Pancreas (tissue), 10 donors: ENCODE data around the gene EID1. TPM values are rescaled to one million over a fixed set of nuclear protein-coding genes. Genes with fewer than 3 reads are reported as not detected.

Experiments
- ATAC-seq, 4 donors: fragments of 200-7000 bp; cut with Tn5 transposase; one replicate each; pipeline versions ENCODE4 v1.8.0 to v1.9.1; 2020; ENCODE audit warnings: mild to moderate bottlenecking in 4 of 4, moderate library complexity in 4 of 4
- DNase-seq, 6 donors: peaks; one replicate each; pipeline ENCODE4 v3.0.0-alpha.2; 2020
- FAIRE-seq: peaks from 2 replicates; lab custom pipeline; 2012; peaks lifted over from hg19 to GRCh38; lab: Jason Lieb, UNC
- H3K27ac ChIP-seq, 4 donors: fragments of 200-600 bp; sonication (generic); 1 replicate in 3 of 4; 2 replicates in 1 of 4; pipeline versions ENCODE4 v1.5.0 to v1.8.0; 2020
- H3K27me3 ChIP-seq, 4 donors: fragments of 200-600 bp; one replicate each; pipeline ENCODE4 v1.8.0; 2021
- H3K36me3 ChIP-seq, 3 donors: fragments of 200-600 bp; sonication (generic) in 1 of 3; one replicate each; pipeline versions ENCODE4 v1.5.0 to v1.8.0; 2020 to 2021
- H3K4me1 ChIP-seq, 3 donors: fragments of 200-600 bp; one replicate each; pipeline ENCODE4 v1.8.0; 2021
- H3K4me3 ChIP-seq, 4 donors: fragments of 200-600 bp; sonication (generic) in 2 of 4; one replicate each; pipeline versions ENCODE4 v1.5.0 to v1.8.0; 2020 to 2021
- H3K9me3 ChIP-seq, 4 donors: fragments of 200-600 bp; one replicate each; pipeline ENCODE4 v1.8.0; 2021
- CTCF ChIP-seq, 4 donors: fragments of 200-600 bp; sonication (generic) in 3 of 4; IDR thresholded peaks; one replicate each; pipeline versions ENCODE4 v1.5.0 to v1.8.0; 2021; ENCODE audit warnings: antibody characterized with exemption in 4 of 4
- WGBS, 2 donors: extraction: QIAGEN DNeasy Blood & Tissue Kit; methylation state at CpG; one replicate each; pipeline ENCODE4 v1.1.7; 2013; 5-methylcytosine and 5-hydroxymethylcytosine counted together
- intact Hi-C, 3 donors: fragments of 100-400 bp; cut with DNase I; formaldehyde crosslinking; loops; one replicate each; pipeline versions ENCODE4 v1.11.1 to v1.14.2; 2022
- polyA plus RNA-seq, 2 donors: library from polyadenylated mRNA; stranded (reverse); fragments of 200-250 nt; gene quantifications; one replicate each; pipeline ENCODE4 v1.2.3, GENCODE V29; 2013
- total RNA-seq, 6 donors: library from RNA; stranded (reverse); fragmentation: NEBNext Ultra II Directional in 4 of 6; extraction: Animal tissue kit (Norgen Biotek cat#: 25700) in 4 of 6; gene quantifications; one replicate each; pipeline versions ENCODE4 v1.2.1 to v1.2.4, GENCODE V29; 2021 to 2023
- donor health status: healthy with polysubstance abuse.
- donor health status: DM: no; HTN: no; CAD: no; lungs with moderate emphysema.
- donor health status: DM: no; HTN: no; CAD: no.
- donor health status: control.
- donor health status: control.
- donor health status: Bipolar disorder and iron deficiency.
- donor health status: DM: yes; HTN: yes; CAD: no.
- donor health status: DM: no; HTN: no; CAD: no.
- donor health status: DM: no; HTN: no; CAD: no.
- donor health status: DM: yes; HTN: yes; CAD: no.

Gene EID1
- total and polyA plus RNA-seq, 8 donors = 26.5 to 96.3 (median 42.8) TPM

- H3K27ac ChIP-seq = no peak overlapping the region
- DNase-seq = no peak
- peaks cover 0 to 6% (median 0%) of the 10 kb centered on the region in 3 donors for H3K4me1 ChIP-seq
- ATAC-seq = no peak
- TF ChIP-seq CTCF (IDR thresholded peaks at IDR 0.05) = no peak
- H3K36me3 ChIP-seq = no peaks in the 10 kb centered on the region
- H3K9me3 ChIP-seq = no peaks in the 10 kb centered on the region
- intact Hi-C loops = no loop called here
- FAIRE-seq = no peak
- no peak overlapping the region for H3K4me3 ChIP-seq
- H3K27me3 ChIP-seq = no peaks in the 10 kb centered on the region
Measured at GRCh38 chr15:48868023-48868422, 9.9 kb upstream of the EID1 start.

DNA sequence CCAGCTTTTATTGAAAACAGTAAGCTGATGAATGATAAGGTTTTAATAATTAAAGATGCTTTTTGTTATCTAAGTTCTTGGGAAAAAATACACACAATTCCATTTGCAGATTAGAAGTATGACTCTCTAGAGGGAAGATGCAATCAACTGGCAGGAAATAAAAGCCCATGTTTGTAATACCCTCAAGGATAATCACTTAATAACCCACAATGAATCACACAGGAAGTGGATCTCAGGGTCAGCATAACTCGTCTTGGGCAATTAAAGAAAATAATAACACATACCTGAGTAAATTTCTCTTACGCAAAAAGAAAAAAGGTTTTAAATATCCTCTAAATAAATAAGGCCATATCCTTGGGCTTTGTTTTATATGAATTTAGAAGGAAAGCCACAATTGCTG lies 9.4 kb upstream of the EID1 start:
- no peak overlapping the region for H3K27ac ChIP-seq
- H3K9me3 ChIP-seq = no peaks in the 10 kb centered on the region
- 57 to 62% methylated on average over 2 of the region's 2 CpGs for WGBS, 2 donors
- DNase-seq (no peak), ATAC-seq (no peak), FAIRE-seq (no peak)
- H3K36me3 ChIP-seq = no peaks in the 10 kb centered on the region
- TF ChIP-seq CTCF (IDR thresholded peaks at IDR 0.05) = no peak
- no peaks in the 10 kb centered on the region for H3K27me3 ChIP-seq
- H3K4me3 ChIP-seq = no peak overlapping the region
- H3K4me1 ChIP-seq = peaks cover 0 to 6% (median 0%) of the 10 kb centered on the region in 3 donors
- intact Hi-C loops = no loop called here

- no peaks in the 10 kb centered on the region for H3K27me3 ChIP-seq
- H3K9me3 ChIP-seq = no peaks in the 10 kb centered on the region
- intact Hi-C loops = no loop called here
- H3K27ac ChIP-seq = no peak overlapping the region
- no peak for FAIRE-seq
- 94 to 97% methylated on average over 1 of the region's 1 CpG for WGBS, 2 donors
- no peak for TF ChIP-seq CTCF (IDR thresholded peaks at IDR 0.05)
- no peak overlapping the region for H3K4me3 ChIP-seq
- ATAC-seq = no peak
- peaks cover 0 to 5% (median 0%) of the 10 kb centered on the region in 3 donors for H3K4me1 ChIP-seq
- DNase-seq = no peak
- no peaks in the 10 kb centered on the region for H3K36me3 ChIP-seq
Measured at GRCh38 chr15:48869966-48870365, 8.0 kb upstream of the EID1 start.

GRCh38 chr15:48871542-48871941 lies 6.4 kb upstream of the EID1 start:
- TF ChIP-seq CTCF (IDR thresholded peaks at IDR 0.05) = no peak
- Histone ChIP-seq H3K4me3 (no peak overlapping the region), H3K27ac (no peak overlapping the region), H3K9me3 (no peaks in the 10 kb centered on the region), H3K36me3 (no peaks in the 10 kb centered on the region), H3K27me3 (no peaks in the 10 kb centered on the region), H3K4me1 (no peaks in the 10 kb centered on the region)
- ATAC-seq = no peak
- intact Hi-C loops = no loop called here
- DNase-seq = no peak
- FAIRE-seq = no peak

DNA sequence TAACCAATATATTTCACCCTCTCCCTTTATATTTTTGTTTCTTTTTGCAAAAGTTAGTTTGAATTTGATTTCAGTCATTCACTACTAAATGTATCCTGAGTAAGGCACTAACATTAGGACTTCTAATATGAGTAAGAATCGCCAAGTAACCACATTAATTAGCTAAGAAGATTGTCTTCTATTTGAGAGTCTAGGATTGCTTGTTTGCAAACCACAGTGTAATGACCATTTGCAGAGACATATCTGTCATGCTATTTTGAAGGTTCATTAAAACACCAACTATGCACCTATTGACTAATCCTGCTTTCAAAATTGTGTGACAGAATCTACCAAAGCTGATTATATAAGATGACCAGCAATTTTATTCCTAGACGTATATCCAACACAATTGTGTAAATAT lies 5.3 kb upstream of the EID1 start:
- H3K27me3 ChIP-seq = no peaks in the 10 kb centered on the region
- no peak overlapping the region for H3K4me3 ChIP-seq
- H3K4me1 ChIP-seq = no peaks in the 10 kb centered on the region
- ATAC-seq (no peak), FAIRE-seq (no peak), DNase-seq (no peak)
- H3K9me3 ChIP-seq = no peaks in the 10 kb centered on the region
- no peak for TF ChIP-seq CTCF (IDR thresholded peaks at IDR 0.05)
- no peak overlapping the region for H3K27ac ChIP-seq
- H3K36me3 ChIP-seq = no peaks in the 10 kb centered on the region
- WGBS, 2 donors = 47 to 61% methylated on average over 2 of the region's 2 CpGs
- intact Hi-C loops = no loop called here
